Adrenal gland (tissue), 5 donors: Measurements from ENCODE around the gene ACTRT1.

ENCODE experiments used
- CTCF ChIP-seq, 6 experiments: fragments of 450-650 bp in 4 of 6; fragments of 200-600 bp in 2 of 6; sonication (generic) in 1 of 6; IDR thresholded peaks; 1 replicate in 5 of 6; 2 replicates in 1 of 6; pipeline versions ENCODE4 v1.5.1 to v1.8.0; 2016 to 2021; ENCODE audit warnings: antibody characterized with exemption in 6 of 6, mild to moderate bottlenecking in 2 of 6, moderate library complexity in 1 of 6
- POLR2A ChIP-seq, 2 donors: fragments of 450-650 bp; IDR thresholded peaks; one replicate each; pipeline ENCODE4 v1.6.1; 2017; ENCODE audit warnings: antibody characterized with exemption in 2 of 2, mild to moderate bottlenecking in 2 of 2, moderate library complexity in 1 of 2
- donor health status: DM: no; HTN: no; CAD: no.

- no peak for TF ChIP-seq CTCF (IDR thresholded peaks at IDR 0.05)
- TF ChIP-seq POLR2A (IDR thresholded peaks at IDR 0.05): no peak
These were observed 31.5 kb downstream of the ACTRT1 start for GRCh38 chrX:128020701-128021100.
